Parathyroid adenoma (tissue), 2 donors: ENCODE measurements around the gene C11orf24.

Experiments
- H2AFZ ChIP-seq: fragments of 300-600 bp; sonication (generic); one replicate; pipeline ENCODE4 v1.7.0; 2017; ENCODE audit warnings: antibody characterized with exemption, mild to moderate bottlenecking
- H3K27ac ChIP-seq: fragments of 300-600 bp; sonication (generic); one replicate; pipeline ENCODE4 v1.7.0; 2017
- H3K27me3 ChIP-seq: fragments of 300-600 bp; sonication (generic); one replicate; pipeline ENCODE4 v1.7.0; 2017; ENCODE audit warnings: low read length; ENCODE audit not compliant: control insufficient read depth, insufficient read depth
- H3K36me3 ChIP-seq: fragments of 300-600 bp; sonication (generic); one replicate; pipeline ENCODE4 v1.7.0; 2017; ENCODE audit warnings: low read length; ENCODE audit not compliant: control insufficient read depth, insufficient read depth
- H3K4me1 ChIP-seq: fragments of 300-600 bp; sonication (generic); one replicate; pipeline ENCODE4 v1.7.0; 2017; ENCODE audit warnings: control low read depth
- H3K4me2 ChIP-seq: fragments of 300-600 bp; sonication (generic); one replicate; pipeline ENCODE4 v1.7.0; 2017; ENCODE audit warnings: low read length
- H3K4me3 ChIP-seq: fragments of 300-600 bp; sonication (generic); one replicate; pipeline ENCODE4 v1.7.0; 2017; ENCODE audit warnings: low read depth, low read length
- H3K79me2 ChIP-seq: fragments of 300-600 bp; sonication (generic); one replicate; pipeline ENCODE4 v1.7.0; 2017; ENCODE audit warnings: control low read depth
- H3K9ac ChIP-seq: fragments of 300-600 bp; sonication (generic); one replicate; pipeline ENCODE4 v1.7.0; 2017; ENCODE audit warnings: mild to moderate bottlenecking
- H3K9me3 ChIP-seq: fragments of 300-600 bp; sonication (generic); one replicate; pipeline ENCODE4 v1.7.0; 2017; ENCODE audit warnings: low read length; ENCODE audit not compliant: control insufficient read depth
- CTCF ChIP-seq: fragments of 300-600 bp; sonication (generic); IDR thresholded peaks from one replicate; pipeline ENCODE4 v1.7.0; 2017; ENCODE audit warnings: antibody characterized with exemption, mild to moderate bottlenecking
- donor health status: primary hyperparathyroidism.

The C11orf24 gene

GRCh38 chr11:68263444-68264035 is 8.2 kb downstream of the C11orf24 start:
- no peaks in the 10 kb centered on the region for H3K4me1 ChIP-seq
- TF ChIP-seq CTCF: no peak
- no peak overlapping the region for H3K4me3 ChIP-seq
- H3K27me3 ChIP-seq: no peaks in the 10 kb centered on the region
- no peak overlapping the region for H3K4me2 ChIP-seq
- no peaks in the 10 kb centered on the region for H3K9me3 ChIP-seq
- H3K36me3 ChIP-seq: no peaks in the 10 kb centered on the region
- H3K79me2 ChIP-seq: no peaks in the 10 kb centered on the region
- H3K9ac ChIP-seq: no peak overlapping the region
- H2AFZ ChIP-seq: no peak overlapping the region
- no peak overlapping the region for H3K27ac ChIP-seq

- no peak overlapping the region for H3K4me2 ChIP-seq
- H3K4me1 ChIP-seq: no peaks in the 10 kb centered on the region
- H3K27me3 ChIP-seq: no peaks in the 10 kb centered on the region
- no peak for TF ChIP-seq CTCF
- H3K79me2 ChIP-seq: no peaks in the 10 kb centered on the region
- no peaks in the 10 kb centered on the region for H3K9me3 ChIP-seq
- no peaks in the 10 kb centered on the region for H3K36me3 ChIP-seq
- no peak overlapping the region for H2AFZ ChIP-seq
- H3K4me3 ChIP-seq: no peak overlapping the region
- no peak overlapping the region for H3K27ac ChIP-seq
- H3K9ac ChIP-seq: no peak overlapping the region
Measured at GRCh38 chr11:68262544-68262827, 9.3 kb downstream of the C11orf24 start.

GRCh38 chr11:68261749-68262543 is 9.8 kb downstream of the C11orf24 start:
- Histone ChIP-seq H3K9ac (no peak overlapping the region), H3K4me2 (no peak overlapping the region), H3K9me3 (no peaks in the 10 kb centered on the region), H3K79me2 (no peaks in the 10 kb centered on the region), H3K27me3 (no peaks in the 10 kb centered on the region), H3K4me3 (no peak overlapping the region), H3K36me3 (no peaks in the 10 kb centered on the region), H2AFZ (no peak overlapping the region), H3K27ac (no peak overlapping the region), H3K4me1 (no peaks in the 10 kb centered on the region)
- no peak for TF ChIP-seq CTCF

- no peak overlapping the region for H2AFZ ChIP-seq
- no peaks in the 10 kb centered on the region for H3K27me3 ChIP-seq
- no peaks in the 10 kb centered on the region for H3K36me3 ChIP-seq
- no peak overlapping the region for H3K4me2 ChIP-seq
- H3K4me1 ChIP-seq: no peaks in the 10 kb centered on the region
- TF ChIP-seq CTCF: no peak
- no peaks in the 10 kb centered on the region for H3K79me2 ChIP-seq
- H3K9me3 ChIP-seq: no peaks in the 10 kb centered on the region
- no peak overlapping the region for H3K9ac ChIP-seq
- no peak overlapping the region for H3K27ac ChIP-seq
- H3K4me3 ChIP-seq: no peak overlapping the region
Measured at GRCh38 chr11:68261006-68261405, 10.8 kb downstream of the C11orf24 start.

DNA sequence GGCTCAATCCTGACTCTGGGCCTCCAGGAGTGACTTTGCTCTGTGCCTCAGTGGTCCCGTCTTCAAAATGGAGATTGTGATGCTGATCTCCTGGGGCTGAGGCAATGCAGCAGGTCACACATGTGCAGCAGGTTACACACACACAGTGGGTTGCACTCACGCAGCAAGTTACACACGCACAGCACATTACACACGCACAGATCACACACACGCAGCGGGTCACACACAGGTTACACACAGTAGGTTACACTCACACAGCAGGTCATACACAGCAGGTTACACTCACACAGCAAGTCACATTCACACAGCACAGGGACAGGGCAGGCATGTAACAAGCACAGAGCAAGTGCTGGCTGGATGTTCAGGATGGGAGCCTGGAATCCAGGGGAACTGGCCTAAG is 11.3 kb downstream of the C11orf24 start:
- TF ChIP-seq CTCF: no peak
- H3K9me3 ChIP-seq: no peaks in the 10 kb centered on the region
- no peaks in the 10 kb centered on the region for H3K27me3 ChIP-seq
- no peaks in the 10 kb centered on the region for H3K4me1 ChIP-seq
- H3K4me2 ChIP-seq: no peak overlapping the region
- no peak overlapping the region for H2AFZ ChIP-seq
- H3K4me3 ChIP-seq: no peak overlapping the region
- no peak overlapping the region for H3K27ac ChIP-seq
- H3K79me2 ChIP-seq: no peaks in the 10 kb centered on the region
- H3K36me3 ChIP-seq: no peaks in the 10 kb centered on the region
- no peak overlapping the region for H3K9ac ChIP-seq
